Muscle of leg (tissue), 11 donors: ENCODE data around the gene NCCRP1. TPM values are rescaled to one million over a fixed set of nuclear protein-coding genes. Genes with fewer than 3 reads are reported as not detected.

ENCODE experiments used
- DNase-seq: peaks from one replicate; pipeline ENCODE4 v3.0.0; 2013
- H3K27ac ChIP-seq: one replicate; pipeline ENCODE4 v1.5.1; 2013; ENCODE audit warnings: mild to moderate bottlenecking, low read length, control low read depth
- H3K27me3 ChIP-seq: one replicate; pipeline ENCODE4 v1.6.1; 2013; ENCODE audit warnings: low read length; ENCODE audit not compliant: control insufficient read depth, insufficient read depth
- H3K36me3 ChIP-seq: one replicate; pipeline ENCODE4 v1.6.1; 2013; ENCODE audit warnings: low read length; ENCODE audit not compliant: control insufficient read depth, insufficient read depth
- H3K4me1 ChIP-seq: one replicate; pipeline ENCODE4 v1.6.1; 2013; ENCODE audit warnings: low read length; ENCODE audit not compliant: control insufficient read depth, insufficient read depth
- H3K4me3 ChIP-seq: one replicate; pipeline ENCODE4 v1.5.1; 2013; ENCODE audit warnings: low read length, control low read depth
- H3K9me3 ChIP-seq: replicated peaks from 2 replicates; pipeline ENCODE4 v1.6.1; 2013; ENCODE audit warnings: low read depth, low read length; ENCODE audit not compliant: control insufficient read depth
- WGBS: methylation state at CpG from one replicate; pipeline ENCODE4 v1.1.5; 2013; ENCODE audit warnings: missing lambda C conversion rate; ENCODE audit not compliant: insufficient coverage; 5-methylcytosine and 5-hydroxymethylcytosine counted together
- polyA plus RNA-seq, 8 donors: library from polyadenylated mRNA; unstranded; fragments of 120-200 nt; gene quantifications; one replicate each; pipeline versions ENCODE4 v1.2.1 to v1.2.3, GENCODE V29; 2013; ENCODE audit warnings: inconsistent platforms in 1 of 8, low replicate concordance in 1 of 8; ENCODE audit not compliant: insufficient read length in 8 of 8, insufficient read depth in 1 of 8
- total RNA-seq: library from RNA; stranded (reverse); fragments of 120-200 nt; gene quantifications from one replicate; pipeline ENCODE4 v1.2.4, GENCODE V29; 2013

Gene NCCRP1
- total and polyA plus RNA-seq, 9 donors: 0.04 to 0.35 (median 0.16) TPM; not detected in 3

DNA sequence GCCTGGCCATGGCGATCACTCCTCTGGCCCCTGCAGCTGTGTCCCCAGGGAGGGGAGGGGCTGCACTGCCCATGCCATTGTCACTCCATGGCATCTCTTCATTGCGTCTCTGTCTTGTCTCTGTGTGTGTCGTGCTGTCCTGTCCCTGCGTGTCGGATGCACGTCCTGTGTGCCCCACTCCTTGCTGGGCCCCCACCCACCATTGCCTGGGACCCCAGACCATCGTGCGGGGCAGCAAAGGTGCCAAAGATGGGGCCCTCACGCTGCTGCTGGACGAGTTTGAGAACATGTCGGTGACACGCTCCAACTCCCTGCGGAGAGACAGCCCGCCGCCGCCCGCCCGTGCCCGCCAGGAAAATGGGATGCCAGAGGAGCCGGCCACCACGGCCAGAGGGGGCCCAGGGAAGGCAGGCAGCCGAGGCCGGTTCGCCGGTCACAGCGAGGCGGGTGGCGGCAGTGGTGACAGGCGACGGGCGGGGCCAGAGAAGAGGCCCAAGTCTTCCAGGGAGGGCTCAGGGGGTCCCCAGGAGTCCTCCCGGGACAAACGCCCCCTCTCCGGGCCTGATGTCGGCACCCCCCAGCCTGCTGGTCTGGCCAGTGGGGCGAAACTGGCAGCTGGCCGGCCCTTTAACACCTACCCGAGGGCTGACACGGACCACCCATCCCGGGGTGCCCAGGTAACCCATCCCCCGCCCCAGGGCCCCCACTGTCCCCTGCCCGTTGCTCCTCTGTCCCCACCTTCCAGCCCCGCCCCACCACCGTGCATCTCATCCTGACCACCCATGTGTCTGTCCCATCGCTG is 23.9 kb upstream of the NCCRP1 start:
- DNase-seq: no peak
- Histone ChIP-seq H3K4me1 (peaks cover 14% of the 10 kb centered on the region), H3K27ac (no peak overlapping the region), H3K27me3 (no peaks in the 10 kb centered on the region), H3K9me3 (no peaks in the 10 kb centered on the region), H3K36me3 (peaks cover 62% of the 10 kb centered on the region), H3K4me3 (no peak overlapping the region)
- WGBS: 88% methylated on average over 45 of the region's 45 CpGs

DNA sequence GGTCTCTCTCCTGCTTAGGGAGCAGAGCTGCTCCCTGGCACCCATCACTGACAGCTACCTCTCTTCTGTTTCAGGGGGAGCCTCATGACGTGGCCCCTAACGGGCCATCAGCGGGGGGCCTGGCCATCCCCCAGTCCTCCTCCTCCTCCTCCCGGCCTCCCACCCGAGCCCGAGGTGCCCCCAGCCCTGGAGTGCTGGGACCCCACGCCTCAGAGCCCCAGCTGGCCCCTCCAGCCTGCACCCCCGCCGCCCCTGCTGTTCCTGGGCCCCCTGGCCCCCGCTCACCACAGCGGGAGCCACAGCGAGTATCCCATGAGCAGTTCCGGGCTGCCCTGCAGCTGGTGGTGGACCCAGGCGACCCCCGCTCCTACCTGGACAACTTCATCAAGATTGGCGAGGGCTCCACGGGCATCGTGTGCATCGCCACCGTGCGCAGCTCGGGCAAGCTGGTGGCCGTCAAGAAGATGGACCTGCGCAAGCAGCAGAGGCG is 23.2 kb upstream of the NCCRP1 start:
- no peak for DNase-seq
- Histone ChIP-seq H3K4me1 (peaks cover 14% of the 10 kb centered on the region), H3K27ac (no peak overlapping the region), H3K36me3 (peaks cover 69% of the 10 kb centered on the region), H3K9me3 (no peaks in the 10 kb centered on the region), H3K4me3 (no peak overlapping the region), H3K27me3 (no peaks in the 10 kb centered on the region)
- WGBS: 95% methylated on average over 23 of the region's 25 CpGs

DNA sequence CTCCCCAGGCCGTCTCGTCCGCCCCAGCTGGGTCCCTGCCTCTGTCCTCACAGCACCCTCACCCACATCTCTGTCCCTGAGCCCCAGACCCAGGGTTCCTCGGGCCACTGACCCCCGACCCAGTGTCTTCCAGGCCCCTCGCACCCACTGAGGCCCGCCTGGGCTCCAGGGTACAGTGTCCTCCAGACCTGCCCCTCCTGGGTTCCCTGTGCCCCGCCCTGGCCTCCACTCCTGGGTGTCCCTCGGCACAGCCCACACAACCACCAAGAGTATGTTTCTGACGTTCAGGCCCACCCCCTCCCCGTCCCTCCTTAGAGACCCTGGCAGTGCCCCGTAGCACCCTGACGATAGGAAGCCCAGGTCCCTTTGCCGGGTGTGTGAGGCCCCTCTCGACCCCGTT is 22.6 kb upstream of the NCCRP1 start:
- Histone ChIP-seq H3K4me1 (peaks cover 14% of the 10 kb centered on the region), H3K27me3 (no peaks in the 10 kb centered on the region), H3K27ac (no peak overlapping the region), H3K9me3 (no peaks in the 10 kb centered on the region), H3K36me3 (peaks cover 72% of the 10 kb centered on the region), H3K4me3 (no peak overlapping the region)
- 77% methylated on average over 16 of the region's 16 CpGs for WGBS
- DNase-seq: no peak

DNA sequence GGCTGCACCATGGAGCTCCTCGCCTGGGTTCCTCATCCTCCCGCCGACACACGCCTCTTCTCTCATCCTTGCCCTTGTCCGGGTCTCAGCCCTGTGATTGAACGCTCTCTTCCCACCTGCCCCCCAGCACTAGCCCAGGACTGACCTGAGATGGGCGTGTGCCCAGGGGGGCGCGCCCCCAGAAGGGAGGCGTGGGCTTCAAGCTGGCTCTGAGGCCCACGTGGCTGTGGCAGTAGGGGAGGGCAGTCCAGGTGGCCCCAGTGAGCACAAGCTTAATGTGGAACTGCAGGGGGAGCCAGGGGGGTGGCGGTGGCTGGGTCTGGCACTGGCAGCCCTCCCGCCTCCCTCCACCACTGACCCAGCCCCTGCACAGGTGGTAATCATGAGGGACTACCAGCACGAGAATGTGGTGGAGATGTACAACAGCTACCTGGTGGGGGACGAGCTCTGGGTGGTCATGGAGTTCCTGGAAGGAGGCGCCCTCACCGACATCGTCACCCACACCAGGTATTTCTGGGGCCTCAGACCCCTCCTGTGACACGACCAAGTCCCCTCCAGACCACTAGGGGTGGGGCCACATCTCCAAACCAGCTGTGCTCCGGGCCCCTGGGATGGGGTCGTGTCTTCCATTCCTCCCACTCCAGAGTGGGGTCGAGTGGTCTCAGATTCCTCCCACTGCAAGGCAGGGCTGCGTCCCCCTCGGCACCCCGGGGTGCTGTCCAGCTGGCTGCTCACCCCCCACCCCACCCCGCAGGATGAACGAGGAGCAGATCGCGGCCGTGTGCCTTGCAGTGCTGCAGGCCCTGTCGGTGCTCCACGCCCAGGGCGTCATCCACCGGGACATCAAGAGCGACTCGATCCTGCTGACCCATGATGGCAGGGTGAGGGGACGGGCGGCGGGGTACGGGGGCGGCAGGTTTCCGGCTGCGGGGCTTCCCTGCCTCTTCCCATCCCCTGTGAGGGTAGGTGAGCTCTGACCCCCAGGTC is 21.9 kb upstream of the NCCRP1 start:
- Histone ChIP-seq H3K4me1 (peaks cover 12% of the 10 kb centered on the region), H3K9me3 (no peaks in the 10 kb centered on the region), H3K27me3 (no peaks in the 10 kb centered on the region), H3K27ac (no peak overlapping the region), H3K36me3 (peaks cover 72% of the 10 kb centered on the region), H3K4me3 (no peak overlapping the region)
- 74% methylated on average over 21 of the region's 43 CpGs for WGBS
- DNase-seq: no peak

DNA sequence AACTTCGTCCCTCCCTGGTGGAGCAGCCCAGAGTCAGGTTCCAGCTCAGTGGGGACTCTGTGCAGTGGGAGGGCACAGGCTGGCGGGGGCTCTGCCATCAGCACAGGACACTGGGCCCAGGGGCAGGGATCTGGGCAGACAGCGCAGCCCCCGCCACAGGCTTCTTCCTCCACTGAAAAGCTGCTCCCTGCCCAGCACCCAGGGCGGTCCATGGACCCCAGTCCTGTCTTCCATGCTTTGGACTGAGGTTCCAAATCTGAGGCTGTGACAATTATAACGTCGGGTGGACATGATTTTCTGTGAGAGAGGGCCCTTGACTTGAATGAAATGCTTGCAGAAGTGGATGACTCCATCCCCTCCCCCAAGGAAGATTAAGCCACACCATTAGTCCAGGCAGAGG is 21.2 kb upstream of the NCCRP1 start:
- WGBS: 89% methylated on average over 3 of the region's 7 CpGs
- H3K4me1 ChIP-seq: peaks cover 5% of the 10 kb centered on the region
- H3K36me3 ChIP-seq: peaks cover 70% of the 10 kb centered on the region
- H3K9me3 ChIP-seq: no peaks in the 10 kb centered on the region
- no peak for DNase-seq
- H3K4me3 ChIP-seq: no peak overlapping the region
- H3K27ac ChIP-seq: no peak overlapping the region
- H3K27me3 ChIP-seq: no peaks in the 10 kb centered on the region

DNA sequence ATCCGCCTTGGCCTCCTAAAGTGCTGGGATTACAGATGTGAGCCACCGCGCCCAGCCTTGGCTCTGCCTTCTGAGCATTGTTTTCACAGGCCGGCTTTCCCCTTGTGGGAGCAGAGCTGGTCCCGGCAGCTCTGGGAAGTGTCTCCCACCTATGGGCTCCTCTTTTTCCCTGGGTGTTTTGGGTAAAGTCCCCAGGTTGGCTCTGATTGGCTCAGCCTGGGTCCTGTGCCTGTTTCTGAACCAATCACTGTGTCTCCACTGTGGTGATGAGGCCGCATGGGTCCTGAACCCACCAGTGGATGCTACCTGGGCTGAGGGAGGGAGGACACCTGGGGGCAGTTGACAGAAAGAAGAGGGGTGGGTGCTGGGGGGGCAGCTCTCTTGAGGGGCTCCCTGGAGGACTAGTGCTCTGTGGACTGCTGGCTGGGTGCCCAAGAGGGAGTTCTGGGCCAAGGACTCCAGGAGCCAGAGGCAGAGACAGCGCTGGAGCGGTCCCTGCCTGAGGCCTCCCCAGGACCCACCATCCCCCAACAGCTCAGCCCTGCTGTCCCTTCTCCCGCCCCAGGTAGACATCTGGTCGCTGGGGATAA is 19.6 kb upstream of the NCCRP1 start:
- no peak for DNase-seq
- WGBS: 92% methylated on average over 4 of the region's 10 CpGs
- peaks cover 68% of the 10 kb centered on the region for H3K36me3 ChIP-seq

DNA sequence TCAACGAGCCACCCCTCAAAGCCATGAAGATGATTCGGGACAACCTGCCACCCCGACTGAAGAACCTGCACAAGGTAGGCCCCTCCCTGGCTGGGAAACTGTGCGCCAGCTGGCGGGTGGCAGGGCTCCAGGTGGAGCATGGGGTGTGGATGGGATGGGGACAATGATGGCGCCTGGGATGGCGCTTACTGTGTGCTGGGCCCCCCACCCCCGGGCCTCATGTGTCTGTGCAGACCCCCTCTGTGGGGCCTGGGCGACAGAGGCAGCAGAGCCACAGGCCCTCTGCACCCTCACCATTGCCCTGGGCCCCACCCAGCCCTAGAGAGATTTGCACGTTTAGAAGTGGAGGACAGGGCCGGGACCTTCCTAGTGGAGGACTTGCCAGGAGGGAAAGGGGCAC is 19.0 kb upstream of the NCCRP1 start:
- no peaks in the 10 kb centered on the region for H3K27me3 ChIP-seq
- H3K4me3 ChIP-seq: no peak overlapping the region
- H3K4me1 ChIP-seq: no peaks in the 10 kb centered on the region
- peaks cover 62% of the 10 kb centered on the region for H3K36me3 ChIP-seq
- 89% methylated on average over 6 of the region's 11 CpGs for WGBS
- no peaks in the 10 kb centered on the region for H3K9me3 ChIP-seq
- no peak overlapping the region for H3K27ac ChIP-seq
- DNase-seq: no peak

More for the DNA sequence above, 19.6 kb upstream of the NCCRP1 start:
- Histone ChIP-seq H3K27me3 (no peaks in the 10 kb centered on the region), H3K4me3 (no peak overlapping the region), H3K27ac (no peak overlapping the region), H3K9me3 (no peaks in the 10 kb centered on the region), H3K4me1 (no peaks in the 10 kb centered on the region)

DNA sequence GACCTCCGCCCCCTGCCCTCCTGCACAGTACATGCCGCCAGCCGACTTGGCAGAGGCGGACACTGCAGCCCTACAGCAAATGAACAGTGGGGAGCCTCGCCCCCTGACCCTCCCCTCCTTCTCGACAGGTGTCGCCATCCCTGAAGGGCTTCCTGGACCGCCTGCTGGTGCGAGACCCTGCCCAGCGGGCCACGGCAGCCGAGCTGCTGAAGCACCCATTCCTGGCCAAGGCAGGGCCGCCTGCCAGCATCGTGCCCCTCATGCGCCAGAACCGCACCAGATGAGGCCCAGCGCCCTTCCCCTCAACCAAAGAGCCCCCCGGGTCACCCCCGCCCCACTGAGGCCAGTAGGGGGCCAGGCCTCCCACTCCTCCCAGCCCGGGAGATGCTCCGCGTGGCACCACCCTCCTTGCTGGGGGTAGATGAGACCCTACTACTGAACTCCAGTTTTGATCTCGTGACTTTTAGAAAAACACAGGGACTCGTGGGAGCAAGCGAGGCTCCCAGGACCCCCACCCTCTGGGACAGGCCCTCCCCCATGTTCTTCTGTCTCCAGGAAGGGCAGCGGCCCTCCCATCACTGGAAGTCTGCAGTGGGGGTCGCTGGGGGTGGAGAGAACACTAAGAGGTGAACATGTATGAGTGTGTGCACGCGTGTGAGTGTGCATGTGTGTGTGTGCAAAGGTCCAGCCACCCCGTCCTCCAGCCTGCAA is 18.3 kb upstream of the NCCRP1 start:
- Histone ChIP-seq H3K27ac (no peak overlapping the region), H3K27me3 (no peaks in the 10 kb centered on the region), H3K9me3 (no peaks in the 10 kb centered on the region), H3K4me3 (no peak overlapping the region), H3K36me3 (peaks cover 61% of the 10 kb centered on the region), H3K4me1 (no peaks in the 10 kb centered on the region)
- WGBS: 88% methylated on average over 10 of the region's 30 CpGs
- no peak for DNase-seq

DNA sequence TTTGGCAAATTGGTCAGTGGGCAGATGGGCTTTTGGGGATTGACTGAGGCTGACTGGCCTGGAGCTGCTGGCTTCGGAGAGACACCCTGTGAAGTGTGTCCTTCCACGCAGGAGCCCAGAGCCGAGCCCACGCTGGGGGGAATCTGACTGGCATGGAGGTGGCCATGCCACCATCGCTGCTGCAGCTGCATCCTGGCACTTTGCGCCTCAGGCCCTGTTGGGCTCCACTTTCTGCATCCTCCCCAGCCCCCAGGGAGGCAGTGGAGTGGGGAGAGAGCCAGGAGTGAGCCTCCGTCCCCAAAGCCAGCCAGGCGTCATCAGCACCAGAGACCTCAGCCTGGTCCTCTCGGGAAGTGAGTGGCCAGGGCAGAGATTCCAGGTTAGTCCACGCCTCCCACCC is 17.0 kb upstream of the NCCRP1 start:
- Histone ChIP-seq H3K9me3 (no peaks in the 10 kb centered on the region), H3K4me3 (no peak overlapping the region), H3K4me1 (no peaks in the 10 kb centered on the region), H3K27me3 (no peaks in the 10 kb centered on the region), H3K27ac (no peak overlapping the region), H3K36me3 (peaks cover 53% of the 10 kb centered on the region)
- WGBS: 86% methylated on average over 4 of the region's 10 CpGs
- no peak for DNase-seq
